Activated naive CD4-positive, alpha-beta T cell treated with anti-CD3 and anti-CD28 coated beads, Interleukin-2, amount 50 U/mL, for 24 hours (primary cell): Measurements from ENCODE around the gene DDX25.

Experiments used
- H3K27ac Mint-ChIP-seq: one replicate; pipeline ENCODE4 v1.8.0; 2021; ENCODE audit warnings: mild to moderate bottlenecking, mixed read lengths
- H3K27me3 Mint-ChIP-seq: one replicate; pipeline ENCODE4 v1.8.0; 2021; ENCODE audit warnings: mixed read lengths
- H3K36me3 Mint-ChIP-seq: one replicate; pipeline ENCODE4 v1.8.0; 2021; ENCODE audit warnings: mixed read lengths
- H3K4me1 Mint-ChIP-seq: one replicate; pipeline ENCODE4 v1.8.0; 2021; ENCODE audit warnings: mixed read lengths
- H3K4me3 Mint-ChIP-seq: one replicate; pipeline ENCODE4 v1.8.0; 2021; ENCODE audit warnings: mild to moderate bottlenecking, mixed read lengths
- H3K9me3 Mint-ChIP-seq: one replicate; pipeline ENCODE4 v1.8.0; 2021; ENCODE audit warnings: mixed read lengths

DDX25 gene

DNA sequence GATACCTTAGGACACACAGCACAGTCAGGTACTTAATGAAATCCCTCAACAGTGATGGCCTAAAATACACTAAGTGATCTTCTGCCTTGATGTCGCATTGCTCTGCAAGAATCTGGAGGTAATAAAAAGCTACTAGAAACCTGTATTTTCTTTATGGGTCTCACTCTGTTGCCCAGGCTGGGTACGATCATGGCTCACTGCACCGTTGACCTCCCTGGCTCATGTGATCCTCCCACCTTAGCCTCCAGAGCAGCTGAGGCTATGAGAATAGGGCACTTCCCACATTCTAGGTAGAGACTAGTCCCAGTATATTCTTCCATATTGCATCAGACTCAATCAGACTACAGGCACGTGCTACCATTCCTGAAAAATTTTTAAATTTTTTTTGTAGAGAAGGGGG lies 63.2 kb downstream of the DDX25 start:
- H3K4me1 Mint-ChIP-seq: no peaks in the 10 kb centered on the region
- H3K27me3 Mint-ChIP-seq: no peaks in the 10 kb centered on the region
- H3K36me3 Mint-ChIP-seq: peaks cover 9% of the 10 kb centered on the region

DNA sequence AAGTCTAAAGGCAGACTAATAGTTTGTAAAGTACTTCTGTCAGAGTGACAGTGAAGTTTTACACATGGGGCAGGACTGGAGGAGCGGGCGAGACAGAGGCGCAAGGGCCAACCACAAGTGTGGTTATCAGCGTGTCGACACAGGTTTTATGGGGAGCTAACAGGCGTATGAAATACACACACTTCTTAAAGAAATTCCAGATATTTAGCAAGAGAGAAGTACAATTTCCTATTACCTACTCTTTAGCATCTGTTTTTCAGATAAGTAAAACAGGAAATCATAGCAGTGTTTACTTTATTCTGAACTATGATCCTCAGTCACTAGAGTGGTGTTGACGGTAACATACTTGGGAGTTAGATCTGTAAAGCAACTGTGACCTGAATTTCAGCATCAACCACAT lies 64.0 kb downstream of the DDX25 start:
- H3K27ac Mint-ChIP-seq: no peak overlapping the region
- H3K27me3 Mint-ChIP-seq: no peaks in the 10 kb centered on the region
- H3K4me3 Mint-ChIP-seq: no peak overlapping the region
- no peaks in the 10 kb centered on the region for H3K9me3 Mint-ChIP-seq
- peaks cover under 1% of the 10 kb centered on the region for H3K36me3 Mint-ChIP-seq
- H3K4me1 Mint-ChIP-seq: no peaks in the 10 kb centered on the region

More for the DNA sequence above, 63.2 kb downstream of the DDX25 start:
- H3K4me3 Mint-ChIP-seq: no peak overlapping the region
- no peak overlapping the region for H3K27ac Mint-ChIP-seq
- H3K9me3 Mint-ChIP-seq: peaks cover 6% of the 10 kb centered on the region

DNA sequence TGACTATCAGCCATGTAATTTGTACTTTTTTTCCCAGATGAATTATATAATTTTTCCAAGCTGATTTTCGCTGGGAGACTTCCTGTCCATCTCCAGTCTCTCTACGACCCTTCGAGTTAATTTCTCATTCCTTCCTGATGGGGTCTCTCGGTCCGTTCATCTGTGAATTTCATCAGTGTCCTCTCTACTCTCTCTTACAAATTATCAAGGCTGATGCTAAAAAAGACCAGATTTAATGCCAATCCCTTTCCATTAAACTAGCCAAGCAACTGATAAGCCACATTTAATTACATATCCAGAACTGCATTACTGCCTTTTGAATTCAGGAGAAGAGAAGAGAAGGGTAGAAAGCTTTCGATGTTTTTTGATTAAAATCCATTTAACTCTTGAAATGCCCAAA lies 67.3 kb downstream of the DDX25 start:
- Mint-ChIP-seq H3K9me3 (no peaks in the 10 kb centered on the region), H3K27ac (no peak overlapping the region)

DNA sequence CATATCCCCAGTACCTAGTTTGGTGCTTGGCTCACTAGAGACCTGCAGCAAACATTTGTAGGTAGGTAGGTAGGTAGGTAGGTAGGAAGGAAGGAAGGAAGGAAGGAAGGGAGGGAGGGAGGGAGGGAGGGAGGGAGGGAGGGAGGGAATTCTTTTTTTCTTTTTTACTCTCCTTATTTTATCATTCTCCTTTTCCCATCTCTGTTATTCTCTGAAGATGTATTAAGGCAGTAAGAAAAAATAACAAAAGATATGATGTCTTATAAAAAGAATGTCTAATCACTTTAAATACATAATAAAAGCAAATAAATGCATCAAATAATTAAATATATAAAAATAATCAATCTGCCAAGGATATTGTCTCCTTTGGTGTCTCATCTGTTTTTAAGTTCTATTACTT lies 70.0 kb downstream of the DDX25 start:
- Mint-ChIP-seq H3K9me3 (no peaks in the 10 kb centered on the region), H3K4me1 (no peaks in the 10 kb centered on the region), H3K27ac (no peak overlapping the region), H3K36me3 (no peaks in the 10 kb centered on the region), H3K27me3 (no peaks in the 10 kb centered on the region), H3K4me3 (no peak overlapping the region)

More for the DNA sequence above, 67.3 kb downstream of the DDX25 start:
- H3K27me3 Mint-ChIP-seq: no peaks in the 10 kb centered on the region
- H3K4me1 Mint-ChIP-seq: no peaks in the 10 kb centered on the region
- no peak overlapping the region for H3K4me3 Mint-ChIP-seq
- no peaks in the 10 kb centered on the region for H3K36me3 Mint-ChIP-seq

DNA sequence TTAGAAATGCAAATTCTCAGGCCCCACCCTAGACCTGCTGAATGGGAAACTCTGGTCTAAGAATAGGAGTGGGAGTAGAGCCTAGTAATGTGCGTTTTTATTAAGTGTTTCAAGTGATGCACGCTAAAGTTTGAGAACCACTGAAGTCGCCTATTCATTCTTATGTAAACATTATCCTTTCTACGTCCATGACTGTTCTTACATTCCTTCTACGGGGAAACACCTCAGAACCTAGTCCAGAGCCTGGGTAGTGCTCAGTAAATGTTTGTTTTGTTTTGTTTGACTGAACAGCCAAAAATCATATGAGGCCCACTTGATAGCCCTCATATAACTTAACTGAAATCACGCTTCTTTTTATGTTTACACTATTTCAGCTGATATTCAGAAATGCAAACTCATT lies 71.3 kb downstream of the DDX25 start:
- peaks cover 2% of the 10 kb centered on the region for H3K36me3 Mint-ChIP-seq
- no peak overlapping the region for H3K4me3 Mint-ChIP-seq
- no peaks in the 10 kb centered on the region for H3K27me3 Mint-ChIP-seq
- no peak overlapping the region for H3K27ac Mint-ChIP-seq
- no peaks in the 10 kb centered on the region for H3K9me3 Mint-ChIP-seq
- H3K4me1 Mint-ChIP-seq: no peaks in the 10 kb centered on the region

DNA sequence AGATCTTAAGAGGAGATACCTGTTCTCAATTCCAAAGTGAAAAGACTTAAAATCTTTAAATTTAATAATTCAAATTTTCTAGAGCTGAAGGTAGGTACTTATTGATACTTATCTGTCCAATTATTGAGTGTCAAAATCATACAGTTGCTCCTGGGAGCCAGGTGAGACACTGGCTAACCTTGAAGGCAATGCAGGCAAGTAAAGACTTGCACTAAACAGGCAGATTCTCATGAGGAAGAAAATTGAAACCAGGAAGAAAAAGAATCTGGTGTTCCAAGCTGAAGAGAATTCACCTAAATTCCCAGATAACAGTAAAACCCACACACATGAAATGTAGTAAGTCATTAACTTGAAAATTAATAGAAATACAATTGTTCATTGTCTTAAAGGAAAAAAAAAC lies 71.8 kb downstream of the DDX25 start:
- no peak overlapping the region for H3K4me3 Mint-ChIP-seq
- no peaks in the 10 kb centered on the region for H3K27me3 Mint-ChIP-seq
- no peaks in the 10 kb centered on the region for H3K9me3 Mint-ChIP-seq
- H3K27ac Mint-ChIP-seq: no peak overlapping the region
- no peaks in the 10 kb centered on the region for H3K4me1 Mint-ChIP-seq
- H3K36me3 Mint-ChIP-seq: peaks cover 2% of the 10 kb centered on the region

DNA sequence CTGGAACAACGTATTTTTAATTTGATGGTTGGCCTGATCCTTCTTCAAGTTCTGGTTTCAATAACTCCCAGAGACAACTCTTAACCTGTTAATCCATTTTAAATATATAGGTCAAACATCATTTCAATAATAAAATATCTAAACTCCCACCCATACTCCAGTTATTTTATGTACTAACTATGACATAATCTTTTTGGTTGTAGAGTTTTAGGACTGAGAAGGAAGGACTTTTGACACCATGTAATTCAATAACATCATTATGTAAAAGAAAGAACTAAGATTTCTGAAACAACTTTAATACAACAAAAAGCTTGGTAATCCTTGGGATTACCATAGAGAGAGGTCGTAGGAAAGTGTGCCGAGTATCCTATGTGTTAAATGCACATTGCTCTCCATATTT lies 73.0 kb downstream of the DDX25 start:
- no peaks in the 10 kb centered on the region for H3K27me3 Mint-ChIP-seq
- H3K27ac Mint-ChIP-seq: no peak overlapping the region
- peaks cover 2% of the 10 kb centered on the region for H3K36me3 Mint-ChIP-seq
- no peaks in the 10 kb centered on the region for H3K9me3 Mint-ChIP-seq
- no peak overlapping the region for H3K4me3 Mint-ChIP-seq
- no peaks in the 10 kb centered on the region for H3K4me1 Mint-ChIP-seq

DNA sequence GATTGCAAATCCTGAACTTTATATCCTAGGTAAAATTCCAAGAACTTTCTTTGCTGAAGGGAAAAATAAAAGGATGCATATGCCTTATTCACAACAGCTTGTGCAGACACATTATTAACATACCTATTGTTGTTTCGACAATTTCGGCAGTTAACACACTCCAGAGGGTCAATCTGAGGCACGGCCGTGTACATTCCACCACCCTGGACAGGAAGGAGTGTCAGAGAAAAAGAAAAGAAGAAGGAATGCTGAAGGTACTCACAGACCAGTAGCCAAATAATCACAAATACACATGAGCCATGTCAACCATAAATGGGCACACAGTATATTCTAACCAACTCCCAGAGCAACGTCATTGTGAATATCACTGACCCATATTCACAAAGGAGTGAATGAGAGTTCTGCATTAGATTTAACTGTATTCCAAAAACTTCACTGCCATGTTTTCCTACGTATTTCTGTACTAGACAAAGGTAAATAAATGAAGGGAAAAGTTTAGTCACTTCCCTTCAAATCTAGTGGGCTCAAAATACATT lies 73.9 kb downstream of the DDX25 start:
- Mint-ChIP-seq H3K27me3 (no peaks in the 10 kb centered on the region), H3K36me3 (peaks cover 6% of the 10 kb centered on the region), H3K4me3 (no peak overlapping the region), H3K9me3 (no peaks in the 10 kb centered on the region), H3K27ac (no peak overlapping the region), H3K4me1 (no peaks in the 10 kb centered on the region)
